ENCODE results near the gene P2RY8. TPM values are rescaled to one million over a fixed set of nuclear protein-coding genes. Genes with fewer than 3 reads are reported as not detected.

P2RY8 gene
- total RNA-seq, 1 donor from 2014 or later = 3.0 TPM

- H3K4me1 ChIP-seq = no peaks in the 10 kb centered on the region
- H3K36me3 ChIP-seq = no peaks in the 10 kb centered on the region
- no peak overlapping the region for H3K4me3 ChIP-seq
- intact Hi-C loops (cut with DNase I) = no loop called here
- no peak overlapping the region for H3K27ac ChIP-seq
- H3K9me3 ChIP-seq = no peaks in the 10 kb centered on the region
- DNase-seq = no peak
- H3K27me3 ChIP-seq (ENCODE audit: low read depth) = peaks cover 11% of the 10 kb centered on the region
- ATAC-seq = peak in 1 of 2 donors; percentile 12
- no peak for TF ChIP-seq CTCF (IDR thresholded peaks at IDR 0.05)
These were observed 71.4 kb downstream of the P2RY8 start for GRCh38 chrX:1465286-1466231.

- ATAC-seq = no peak
- peak; percentile 11 for DNase-seq
These were observed 72.1 kb downstream of the P2RY8 start for GRCh38 chrX:1464971-1465285.

GRCh38 chrX:1464041-1464970 lies 72.7 kb downstream of the P2RY8 start:
- intact Hi-C loops (cut with DNase I) = no loop called here
- peak; percentile 22 for DNase-seq
- H3K9me3 ChIP-seq = no peaks in the 10 kb centered on the region
- H3K27me3 ChIP-seq (ENCODE audit: low read depth) = peaks cover 11% of the 10 kb centered on the region
- ATAC-seq = no peak
- no peaks in the 10 kb centered on the region for H3K4me1 ChIP-seq
- no peaks in the 10 kb centered on the region for H3K36me3 ChIP-seq
- TF ChIP-seq CTCF (IDR thresholded peaks at IDR 0.05) = no peak
- no peak overlapping the region for H3K4me3 ChIP-seq
- H3K27ac ChIP-seq = no peak overlapping the region

More at GRCh38 chrX:1464971-1465285, 72.1 kb downstream of the P2RY8 start:
- H3K27ac ChIP-seq = no peak overlapping the region
- H3K36me3 ChIP-seq = no peaks in the 10 kb centered on the region
- no peaks in the 10 kb centered on the region for H3K9me3 ChIP-seq
- no peak overlapping the region for H3K4me3 ChIP-seq
- no peak for TF ChIP-seq CTCF (IDR thresholded peaks at IDR 0.05)
- intact Hi-C loops (cut with DNase I) = no loop called here
- no peaks in the 10 kb centered on the region for H3K4me1 ChIP-seq
- H3K27me3 ChIP-seq (ENCODE audit: low read depth) = peaks cover 11% of the 10 kb centered on the region

GRCh38 chrX:1463581-1463980 lies 73.4 kb downstream of the P2RY8 start:
- Histone ChIP-seq H3K9me3 (no peaks in the 10 kb centered on the region), H3K4me1 (no peaks in the 10 kb centered on the region), H3K27ac (no peak overlapping the region), H3K4me3 (no peak overlapping the region), H3K36me3 (no peaks in the 10 kb centered on the region), H3K27me3 (ENCODE audit: low read depth) (peaks cover 11% of the 10 kb centered on the region)
- no peak for ATAC-seq
- DNase-seq = no peak
- no peak for TF ChIP-seq CTCF (IDR thresholded peaks at IDR 0.05)
- intact Hi-C loops (cut with DNase I) = no loop called here

- Histone ChIP-seq H3K4me3 (no peak overlapping the region), H3K4me1 (no peaks in the 10 kb centered on the region), H3K27me3 (ENCODE audit: low read depth) (peaks cover 11% of the 10 kb centered on the region), H3K36me3 (no peaks in the 10 kb centered on the region), H3K9me3 (no peaks in the 10 kb centered on the region), H3K27ac (peak overlapping the region; percentile 31)
- TF ChIP-seq CTCF (IDR thresholded peaks at IDR 0.05) = no peak
- DNase-seq (peak; percentile 19), ATAC-seq (peak; percentile 52 to 59)
- intact Hi-C loops (cut with DNase I) = no loop called here
These were observed 74.3 kb downstream of the P2RY8 start for GRCh38 chrX:1462596-1463251.

Measured in lower lobe of right lung (tissue), 2 donors.